ENCODE measurements around the gene ACACA.

- no peak for TF ChIP-seq CTCF (conservative IDR thresholded peaks at IDR 0.05; ENCODE audit: low read length)
- TF ChIP-seq EZH2phosphoT487 (IDR thresholded peaks at IDR 0.05; ENCODE audit: borderline replicate concordance), result no peak
Measured at GRCh38 chr17:37048811-37049210, 357.8 kb downstream of the ACACA start.

Data from Loucy (cell line).